Activated CD4-positive, alpha-beta T cell treated with anti-CD3 and anti-CD28 coated beads, Interleukin-2, amount 10 ng/mL, durations not matched to agents 24 days and 14 days (primary cell): Measurements from ENCODE around the gene UTP3. TPM values are rescaled to one million over a fixed set of nuclear protein-coding genes. Genes with fewer than 3 reads are reported as not detected.
"Not testable (repeated sequence)": the region's sequence is repeated elsewhere in the genome, so short reads cannot be mapped to it uniquely, and the experiment has no call there.

Experiments used
- DNase-seq: peaks from one replicate; pipeline ENCODE4 v3.0.0; 2022
- H3K27ac Mint-ChIP-seq: one replicate; pipeline ENCODE4 v1.8.0; 2022; ENCODE audit warnings: mild to moderate bottlenecking, mixed read lengths
- H3K27me3 Mint-ChIP-seq: one replicate; pipeline ENCODE4 v1.8.0; 2022; ENCODE audit warnings: mixed read lengths
- H3K36me3 Mint-ChIP-seq: one replicate; pipeline ENCODE4 v1.8.0; 2022; ENCODE audit warnings: low read depth, mild to moderate bottlenecking, mixed read lengths
- H3K4me1 Mint-ChIP-seq: one replicate; pipeline ENCODE4 v1.8.0; 2021; ENCODE audit warnings: mixed read lengths
- H3K4me3 Mint-ChIP-seq: one replicate; pipeline ENCODE4 v1.8.0; 2022; ENCODE audit warnings: mild to moderate bottlenecking, moderate library complexity, mixed read lengths
- H3K9me3 Mint-ChIP-seq: one replicate; pipeline ENCODE4 v1.8.0; 2021; ENCODE audit warnings: mixed read lengths
- intact Hi-C: fragments of 100-400 bp; cut with micrococcal nuclease; formaldehyde crosslinking; loops from one replicate; pipeline ENCODE4 v1.15.1; 2023
- total RNA-seq: library from RNA; stranded (reverse); gene quantifications from 2 replicates; pipeline ENCODE4 v1.2.3, GENCODE V29; 2022

Gene UTP3
- total RNA-seq, 1 donor from 2014 or later: 45.9 TPM

DNA sequence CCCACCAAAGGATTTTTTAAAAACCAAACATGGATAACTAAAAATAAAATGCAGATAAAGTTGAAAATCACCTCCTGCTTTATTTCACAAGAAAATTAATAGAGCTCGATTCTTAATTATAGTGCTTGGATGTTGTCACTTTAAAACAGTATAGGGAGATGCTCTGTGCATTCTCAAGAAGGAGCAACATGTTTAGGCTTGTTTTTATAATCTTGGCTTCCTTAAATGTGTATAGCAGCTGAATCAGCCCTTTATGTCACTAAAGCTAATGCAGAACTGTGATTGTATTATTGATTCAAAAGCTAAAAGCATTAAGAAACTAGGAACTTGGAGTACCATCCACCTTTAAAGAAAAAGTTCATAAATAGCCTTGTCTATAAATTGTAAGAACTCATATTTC lies 12.9 kb downstream of the UTP3 start:
- no peaks in the 10 kb centered on the region for H3K9me3 Mint-ChIP-seq
- H3K4me3 Mint-ChIP-seq: no peak overlapping the region
- H3K36me3 Mint-ChIP-seq: no peaks in the 10 kb centered on the region
- intact Hi-C loops: loop anchor here (10.0 kb wide), 1 partner anchor 224 kb away; no protein-coding TSS in a partner anchor
- peaks cover 19% of the 10 kb centered on the region for H3K4me1 Mint-ChIP-seq
- no peak for DNase-seq
- H3K27ac Mint-ChIP-seq: no peak overlapping the region
- H3K27me3 Mint-ChIP-seq: no peaks in the 10 kb centered on the region

DNA sequence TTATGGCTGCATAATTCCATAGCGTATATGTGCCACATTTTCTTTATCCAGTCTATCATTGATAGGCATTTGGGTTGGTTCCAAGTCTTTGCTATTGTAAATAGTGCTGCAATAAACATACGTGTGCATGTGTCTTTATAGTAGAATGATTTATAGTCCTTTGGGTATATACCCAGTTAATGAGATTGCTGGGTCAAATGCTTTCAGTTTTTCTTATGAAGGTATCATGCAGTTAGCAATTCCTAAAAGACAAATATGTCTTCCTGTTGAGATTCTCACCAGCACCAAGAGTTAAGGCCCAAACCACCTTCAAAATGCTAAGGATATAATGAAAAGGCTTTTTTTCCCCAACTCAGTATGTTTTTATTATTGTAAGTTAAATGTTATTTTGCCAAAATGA lies 14.3 kb downstream of the UTP3 start:
- DNase-seq, H3K9me3 Mint-ChIP-seq, H3K4me3 Mint-ChIP-seq, H3K27me3 Mint-ChIP-seq, H3K36me3 Mint-ChIP-seq, H3K27ac Mint-ChIP-seq: not testable (repeated sequence)
- H3K4me1 Mint-ChIP-seq: peaks cover 24% of the 10 kb centered on the region
- intact Hi-C loops: loop anchor here (10.0 kb wide), 1 partner anchor 222 kb away; no protein-coding TSS in a partner anchor

DNA sequence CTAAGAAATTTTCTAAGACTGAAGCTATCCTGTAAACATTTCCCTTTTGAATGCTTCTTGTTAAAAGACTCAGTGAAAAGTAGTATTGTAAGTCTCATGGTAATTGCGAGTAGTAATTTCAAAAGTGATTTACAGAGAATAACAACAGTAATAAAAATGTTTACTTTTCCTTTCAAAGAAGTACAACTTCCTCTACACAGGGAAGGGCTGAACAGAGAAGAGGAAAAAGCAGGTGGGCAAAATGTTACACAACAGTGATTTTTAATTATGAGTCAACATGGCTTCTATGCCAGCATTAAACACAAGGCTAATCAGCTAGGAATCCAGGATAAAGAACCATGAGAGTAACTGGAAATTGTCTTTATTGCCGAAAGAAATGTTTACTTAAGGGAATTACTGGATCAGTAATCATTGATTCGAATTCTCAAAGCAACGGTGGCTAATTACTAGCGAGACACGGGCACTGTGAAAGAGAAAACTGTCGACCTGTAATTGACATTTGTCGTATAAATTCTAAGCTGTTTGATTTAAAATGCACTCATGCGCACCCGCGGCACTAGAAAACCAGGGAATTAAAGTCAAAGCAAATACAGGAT lies 15.4 kb downstream of the UTP3 start:
- intact Hi-C loops: loop anchor here (10.0 kb wide), 1 partner anchor 221 kb away; no protein-coding TSS in a partner anchor
- no peaks in the 10 kb centered on the region for H3K9me3 Mint-ChIP-seq
- peaks cover 24% of the 10 kb centered on the region for H3K4me1 Mint-ChIP-seq
- DNase-seq: no peak
- peak overlapping the region; percentile 91 for H3K27ac Mint-ChIP-seq
- no peaks in the 10 kb centered on the region for H3K36me3 Mint-ChIP-seq
- H3K4me3 Mint-ChIP-seq: peak overlapping the region; percentile 87
- H3K27me3 Mint-ChIP-seq: no peaks in the 10 kb centered on the region

DNA sequence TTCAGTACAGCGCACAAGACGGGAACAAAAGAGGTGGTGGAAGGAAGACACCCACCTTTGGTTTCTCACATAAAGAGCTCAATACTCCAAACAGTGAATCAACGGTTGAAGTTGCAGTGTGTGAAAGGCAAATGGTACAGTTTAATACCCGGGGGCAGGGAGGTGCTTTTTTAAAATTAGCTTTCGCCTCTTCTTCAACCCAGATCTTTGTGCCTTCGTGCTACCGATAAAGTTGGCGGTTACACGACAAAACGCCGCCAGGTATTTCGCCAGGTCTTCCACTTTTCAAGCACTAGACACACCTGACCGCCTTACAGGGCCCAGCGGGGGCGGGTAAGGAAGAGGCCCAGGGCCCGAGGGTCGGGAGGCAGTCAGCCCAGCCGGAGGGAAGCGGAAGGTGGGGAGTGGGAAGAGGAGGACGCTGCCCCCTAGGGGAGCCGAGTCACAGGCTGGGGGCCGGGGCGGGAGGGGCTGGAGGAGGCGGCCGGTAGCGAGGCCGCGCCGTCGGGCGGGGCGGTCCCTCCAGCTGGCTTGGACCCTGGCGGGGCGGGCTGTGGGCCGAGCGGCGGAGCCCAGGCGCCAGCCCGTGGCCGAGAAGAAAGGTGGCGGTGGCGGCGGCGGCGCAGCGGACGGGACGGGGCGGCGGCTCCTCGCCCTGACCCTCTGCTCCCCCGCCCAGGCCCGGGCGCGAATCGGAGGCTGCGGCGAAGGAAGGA lies 16.0 kb downstream of the UTP3 start:
- H3K4me3 Mint-ChIP-seq: peak overlapping the region; percentile 87
- intact Hi-C loops: loop anchor here (10.0 kb wide), 1 partner anchor 220 kb away; no protein-coding TSS in a partner anchor
- peak overlapping the region; percentile 91 for H3K27ac Mint-ChIP-seq
- peak; percentile 84 for DNase-seq
- no peaks in the 10 kb centered on the region for H3K27me3 Mint-ChIP-seq
- H3K4me1 Mint-ChIP-seq: peaks cover 24% of the 10 kb centered on the region
- H3K36me3 Mint-ChIP-seq: no peaks in the 10 kb centered on the region
- no peaks in the 10 kb centered on the region for H3K9me3 Mint-ChIP-seq

DNA sequence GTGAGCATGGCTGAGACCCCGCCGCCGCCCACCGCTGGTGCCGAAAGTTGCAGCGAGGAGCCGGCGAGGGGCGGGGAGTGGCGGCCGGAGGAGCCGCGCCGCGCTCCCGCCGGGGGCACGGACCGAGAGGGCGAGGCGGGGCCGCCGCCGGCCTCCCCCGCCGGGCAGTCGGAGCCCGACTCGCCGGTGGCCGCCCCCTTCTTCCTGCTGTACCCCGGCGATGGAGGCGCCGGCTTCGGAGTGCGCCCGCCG lies 16.5 kb downstream of the UTP3 start:
- intact Hi-C loops: loop anchor here (1.0 to 10.0 kb wide), 6 partner anchors 17 to 302 kb away; partner anchors contain the start of genes GRSF1 and UTP3
- no peaks in the 10 kb centered on the region for H3K36me3 Mint-ChIP-seq
- H3K27ac Mint-ChIP-seq: peak overlapping the region; percentile 48
- peak; percentile 79 for DNase-seq
- H3K4me3 Mint-ChIP-seq: peak overlapping the region; percentile 87
- peaks cover 24% of the 10 kb centered on the region for H3K4me1 Mint-ChIP-seq
- no peaks in the 10 kb centered on the region for H3K9me3 Mint-ChIP-seq
- no peaks in the 10 kb centered on the region for H3K27me3 Mint-ChIP-seq

DNA sequence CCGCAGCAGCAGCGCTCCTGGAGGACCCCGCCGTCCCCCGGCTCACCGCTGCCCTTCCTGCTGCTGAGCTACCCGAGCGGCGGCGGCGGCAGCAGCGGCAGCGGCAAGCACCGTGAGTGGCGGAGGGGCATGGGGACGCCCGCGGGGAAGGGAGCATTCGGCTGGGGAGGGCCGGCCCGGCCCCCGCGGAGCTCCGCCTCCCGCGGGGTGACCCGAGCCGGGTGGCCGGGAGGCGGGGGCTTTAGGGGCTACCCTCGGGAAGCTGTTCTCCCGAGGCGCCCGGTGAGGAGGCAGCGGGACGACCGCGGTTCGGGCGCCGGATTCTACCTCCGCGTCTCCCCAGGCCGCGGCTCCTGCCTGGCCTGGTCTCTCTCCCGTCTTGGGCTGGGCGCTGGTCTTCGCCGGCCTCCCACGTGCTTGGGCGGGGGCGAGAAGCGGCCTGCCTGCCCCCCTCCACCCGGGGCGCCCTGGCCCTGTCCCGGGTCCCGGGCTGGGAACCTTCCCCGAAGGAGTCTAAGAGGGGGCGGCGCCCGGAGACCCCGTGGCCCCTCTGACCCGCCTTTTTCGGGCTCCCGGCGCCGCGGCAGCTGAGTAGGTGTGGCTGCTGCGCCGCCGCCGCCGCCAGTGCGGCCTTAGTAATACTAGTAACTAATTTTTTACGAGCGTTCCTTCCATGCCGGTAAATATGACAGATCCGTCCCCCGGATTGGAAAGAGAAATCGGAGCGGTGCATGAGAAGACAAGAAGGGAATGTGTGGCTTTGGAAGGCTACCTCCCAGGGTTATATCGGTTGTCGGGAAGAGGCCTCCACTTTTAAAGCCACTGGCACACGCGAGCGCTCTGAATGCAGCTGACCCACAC lies 17.1 kb downstream of the UTP3 start:
- DNase-seq: peak; percentile 90
- no peaks in the 10 kb centered on the region for H3K27me3 Mint-ChIP-seq
- no peaks in the 10 kb centered on the region for H3K36me3 Mint-ChIP-seq
- peak overlapping the region; percentile 90 for H3K27ac Mint-ChIP-seq
- H3K4me3 Mint-ChIP-seq: peak overlapping the region; percentile 95
- no peaks in the 10 kb centered on the region for H3K9me3 Mint-ChIP-seq
- intact Hi-C loops: loop anchor here (1.0 to 10.0 kb wide), 7 partner anchors 17 to 302 kb away; partner anchors contain the start of genes GRSF1 and UTP3
- H3K4me1 Mint-ChIP-seq: peaks cover 24% of the 10 kb centered on the region

DNA sequence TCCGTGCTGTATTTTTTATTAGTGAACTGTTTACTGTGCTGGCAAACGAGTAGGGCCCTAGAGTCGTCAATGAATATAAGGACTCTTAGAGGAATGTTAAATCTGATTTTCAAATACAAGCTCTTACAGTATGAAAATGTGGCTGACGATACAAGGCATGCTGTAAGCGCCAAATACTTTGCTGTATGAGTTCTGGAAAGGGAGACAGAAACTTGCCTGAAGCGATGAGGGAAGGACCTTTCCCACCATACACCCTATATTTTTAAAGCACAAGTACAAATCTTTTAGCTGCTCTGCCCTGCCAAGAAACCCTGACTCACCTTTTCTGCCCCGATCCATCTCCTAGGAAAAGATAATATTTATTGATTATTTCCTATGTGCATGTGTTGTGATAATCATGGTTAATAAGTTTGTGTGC lies 17.7 kb downstream of the UTP3 start:
- intact Hi-C loops: loop anchor here (2.0 to 10.0 kb wide), 5 partner anchors 17 to 301 kb away; partner anchors contain the start of gene GRSF1
- Mint-ChIP-seq H3K27me3 (no peaks in the 10 kb centered on the region), H3K27ac (peak overlapping the region; percentile 90), H3K9me3 (no peaks in the 10 kb centered on the region), H3K4me1 (peaks cover 24% of the 10 kb centered on the region), H3K36me3 (no peaks in the 10 kb centered on the region), H3K4me3 (peak overlapping the region; percentile 95)
- DNase-seq: no peak

DNA sequence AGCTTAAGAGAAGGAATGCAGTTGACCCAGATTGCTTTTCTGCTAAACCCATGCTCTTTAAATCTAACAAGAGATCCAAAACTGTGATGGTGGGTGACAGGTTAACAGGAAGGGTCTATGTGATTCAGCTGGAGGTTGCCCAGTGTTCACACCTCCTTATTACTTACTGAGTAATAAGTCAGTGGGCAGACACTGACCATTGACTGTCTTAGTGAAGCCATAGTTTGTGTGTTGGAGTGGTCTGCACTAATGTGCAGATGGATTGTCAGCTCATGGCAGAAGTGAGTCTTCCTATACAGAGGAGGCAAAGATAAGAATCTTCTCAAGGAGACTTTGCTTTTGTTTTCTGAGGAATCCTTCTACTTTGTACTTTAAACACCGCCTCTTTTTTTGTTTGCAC lies 18.2 kb downstream of the UTP3 start:
- peak overlapping the region; percentile 95 for H3K4me3 Mint-ChIP-seq
- intact Hi-C loops: loop anchor here (2.0 to 10.0 kb wide), 5 partner anchors 16 to 301 kb away; partner anchors contain the start of gene GRSF1

DNA sequence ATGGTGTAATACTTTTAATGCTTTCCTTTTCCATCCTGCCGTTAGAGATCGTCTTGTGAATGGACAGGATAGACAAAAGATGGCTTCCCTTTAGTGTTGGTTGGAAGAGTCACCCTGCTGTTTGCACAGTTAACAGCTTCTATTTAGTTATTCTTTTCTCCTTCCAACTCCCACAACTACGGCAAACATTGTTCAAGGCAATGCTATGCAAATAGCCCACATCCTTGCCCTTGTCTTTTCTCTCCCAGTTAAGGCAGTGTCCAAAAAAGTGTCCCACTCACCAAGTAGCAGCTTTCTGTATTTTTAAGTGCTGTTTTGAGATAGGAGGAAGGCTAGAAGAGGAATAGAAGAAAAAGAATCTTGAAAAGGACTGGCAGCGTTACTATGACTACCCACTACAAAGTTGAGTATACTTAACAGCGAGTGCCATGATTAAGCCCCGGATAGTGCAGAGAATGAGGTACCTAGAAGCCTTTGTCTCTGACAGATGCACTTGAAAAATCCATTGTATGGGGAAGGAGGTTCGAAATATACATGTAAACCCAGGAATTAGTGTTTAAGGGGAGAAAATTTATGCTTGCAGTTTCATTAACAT lies 21.4 kb downstream of the UTP3 start:
- Mint-ChIP-seq H3K36me3 (no peaks in the 10 kb centered on the region), H3K27ac (no peak overlapping the region), H3K4me1 (peaks cover 29% of the 10 kb centered on the region), H3K4me3 (no peak overlapping the region), H3K27me3 (no peaks in the 10 kb centered on the region), H3K9me3 (no peaks in the 10 kb centered on the region)
- no peak for DNase-seq
- intact Hi-C loops: loop anchor here (5.0 to 10.0 kb wide), 4 partner anchors 93 to 298 kb away; partner anchors contain the start of gene GRSF1

More for the DNA sequence above, 18.2 kb downstream of the UTP3 start:
- H3K27ac Mint-ChIP-seq: peak overlapping the region; percentile 90
- H3K27me3 Mint-ChIP-seq: no peaks in the 10 kb centered on the region
- H3K36me3 Mint-ChIP-seq: no peaks in the 10 kb centered on the region
- H3K9me3 Mint-ChIP-seq: no peaks in the 10 kb centered on the region
- DNase-seq: no peak
- peaks cover 24% of the 10 kb centered on the region for H3K4me1 Mint-ChIP-seq

DNA sequence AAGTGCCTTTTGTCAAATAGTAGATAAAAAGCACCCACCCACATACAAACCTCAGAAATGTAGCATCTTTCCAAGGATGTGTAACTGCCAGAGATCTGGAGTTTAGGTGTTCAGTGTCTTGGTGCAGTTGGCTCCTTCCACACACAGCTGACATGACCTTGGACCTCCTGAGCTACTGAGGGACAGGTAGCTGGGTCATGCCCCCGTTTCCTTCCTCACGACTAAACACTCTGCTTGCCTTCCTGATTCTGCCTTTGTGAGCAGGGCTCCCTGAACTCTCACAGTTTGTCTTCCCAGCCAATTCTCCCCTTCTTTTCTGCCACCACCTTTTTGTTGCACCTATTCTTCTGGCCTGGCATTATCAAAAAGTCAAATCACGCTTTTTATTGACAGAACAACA lies 23.3 kb downstream of the UTP3 start:
- H3K36me3 Mint-ChIP-seq: no peaks in the 10 kb centered on the region
- DNase-seq: no peak
- H3K4me3 Mint-ChIP-seq: no peak overlapping the region
- no peaks in the 10 kb centered on the region for H3K9me3 Mint-ChIP-seq
- H3K27me3 Mint-ChIP-seq: no peaks in the 10 kb centered on the region
- H3K27ac Mint-ChIP-seq: peak overlapping the region; percentile 15
- peaks cover 24% of the 10 kb centered on the region for H3K4me1 Mint-ChIP-seq
- intact Hi-C loops: no loop called here

DNA sequence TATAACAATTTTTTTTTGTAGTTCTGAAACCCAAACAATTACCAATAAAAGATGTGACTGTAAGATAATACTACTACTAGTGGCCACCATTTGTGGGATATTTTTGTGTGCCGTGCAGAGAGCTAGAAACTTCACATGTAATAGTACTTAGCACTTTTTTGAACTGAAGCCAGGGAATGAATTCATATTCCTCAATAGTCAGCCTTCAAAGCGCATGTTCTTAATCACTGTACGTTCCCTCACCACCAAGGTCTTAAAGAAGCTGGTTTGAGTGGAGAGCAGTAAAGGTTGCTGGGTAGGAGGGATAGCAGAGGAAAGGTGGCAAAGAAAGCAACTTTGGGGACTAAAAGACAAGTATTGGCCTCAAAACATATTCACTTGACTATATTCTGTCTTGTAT lies 23.8 kb downstream of the UTP3 start:
- H3K27ac Mint-ChIP-seq: no peak overlapping the region
- no peaks in the 10 kb centered on the region for H3K36me3 Mint-ChIP-seq
- no peak for DNase-seq
- no peaks in the 10 kb centered on the region for H3K9me3 Mint-ChIP-seq
- intact Hi-C loops: no loop called here
- H3K4me1 Mint-ChIP-seq: peaks cover 22% of the 10 kb centered on the region
- H3K4me3 Mint-ChIP-seq: no peak overlapping the region
- H3K27me3 Mint-ChIP-seq: no peaks in the 10 kb centered on the region

DNA sequence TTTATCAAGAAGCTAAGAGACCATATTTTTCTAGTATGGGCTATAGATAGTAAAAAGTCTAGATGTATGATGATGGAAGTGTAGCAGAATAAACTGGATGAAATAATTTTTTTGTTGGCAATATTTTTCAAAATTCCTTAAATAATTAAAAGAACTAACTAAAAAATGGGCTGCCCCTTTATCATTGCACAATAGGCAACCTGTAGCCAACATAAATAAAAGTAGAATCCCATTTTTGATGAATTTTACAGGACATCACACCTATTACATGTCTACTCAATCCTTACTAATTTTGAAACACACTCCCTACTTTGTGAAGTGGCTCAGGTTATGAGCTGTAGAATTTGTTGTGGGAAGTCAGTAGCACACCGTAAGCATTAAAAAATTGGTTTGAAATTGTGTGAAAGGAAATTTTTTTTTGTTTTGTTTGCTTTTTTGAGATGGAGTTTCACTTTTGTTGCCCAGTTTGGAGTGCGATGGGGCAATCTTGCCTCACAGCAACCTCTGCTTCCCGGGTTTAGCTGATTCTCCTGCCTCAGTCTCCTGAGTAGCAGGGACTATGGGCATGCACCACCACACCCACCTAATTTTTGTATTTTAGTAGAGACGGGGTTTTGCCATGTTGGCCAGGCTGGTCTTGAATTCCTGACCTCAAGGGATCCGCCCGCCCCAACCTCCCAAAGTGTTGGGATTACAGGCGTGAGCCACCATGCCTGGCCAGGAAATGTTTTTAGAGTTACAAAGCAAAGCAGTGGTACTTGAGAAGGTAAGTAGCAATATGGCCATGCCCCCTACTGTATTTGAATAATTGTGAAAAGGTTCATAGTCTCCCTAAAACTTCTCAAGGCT lies 24.5 kb downstream of the UTP3 start:
- Mint-ChIP-seq H3K36me3 (no peaks in the 10 kb centered on the region), H3K9me3 (no peaks in the 10 kb centered on the region), H3K4me1 (peaks cover 24% of the 10 kb centered on the region), H3K27me3 (no peaks in the 10 kb centered on the region), H3K4me3 (no peak overlapping the region), H3K27ac (no peak overlapping the region)
- no peak for DNase-seq
- intact Hi-C loops: no loop called here
